ENCODE measurements around the gene PIWIL1.

- TF ChIP-seq, protein P1, sequence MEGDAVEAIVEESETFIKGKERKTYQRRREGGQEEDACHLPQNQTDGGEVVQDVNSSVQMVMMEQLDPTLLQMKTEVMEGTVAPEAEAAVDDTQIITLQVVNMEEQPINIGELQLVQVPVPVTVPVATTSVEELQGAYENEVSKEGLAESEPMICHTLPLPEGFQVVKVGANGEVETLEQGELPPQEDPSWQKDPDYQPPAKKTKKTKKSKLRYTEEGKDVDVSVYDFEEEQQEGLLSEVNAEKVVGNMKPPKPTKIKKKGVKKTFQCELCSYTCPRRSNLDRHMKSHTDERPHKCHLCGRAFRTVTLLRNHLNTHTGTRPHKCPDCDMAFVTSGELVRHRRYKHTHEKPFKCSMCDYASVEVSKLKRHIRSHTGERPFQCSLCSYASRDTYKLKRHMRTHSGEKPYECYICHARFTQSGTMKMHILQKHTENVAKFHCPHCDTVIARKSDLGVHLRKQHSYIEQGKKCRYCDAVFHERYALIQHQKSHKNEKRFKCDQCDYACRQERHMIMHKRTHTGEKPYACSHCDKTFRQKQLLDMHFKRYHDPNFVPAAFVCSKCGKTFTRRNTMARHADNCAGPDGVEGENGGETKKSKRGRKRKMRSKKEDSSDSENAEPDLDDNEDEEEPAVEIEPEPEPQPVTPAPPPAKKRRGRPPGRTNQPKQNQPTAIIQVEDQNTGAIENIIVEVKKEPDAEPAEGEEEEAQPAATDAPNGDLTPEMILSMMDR (IDR thresholded peaks at IDR 0.05 in 8 of 11, conservative IDR thresholded peaks at IDR 0.05 in 3 of 11), result no peak
- no peak for TF ChIP-seq POLR2A (IDR thresholded peaks at IDR 0.05)
Observed at GRCh38 chr12:130344529-130344928, 6.8 kb downstream of the PIWIL1 start.

All from spleen (tissue), 7 donors.